H1 (cell line): ENCODE results near the gene MMP28. TPM values are rescaled to one million over a fixed set of nuclear protein-coding genes. Genes with fewer than 3 reads are reported as not detected.

Experiments used
- BACH1 ChIP-seq: IDR thresholded peaks from 2 replicates; pipeline ENCODE4 v1.6.1; 2012; ENCODE audit warnings: low read length, improper control_type of control experiment
- BRCA1 ChIP-seq: IDR thresholded peaks from 2 replicates; pipeline ENCODE4 v1.6.1; 2012; ENCODE audit warnings: low read depth, low read length, improper control_type of control experiment
- E2F6 ChIP-seq: IDR thresholded peaks from 2 replicates; pipeline ENCODE4 v1.6.1; 2012; ENCODE audit warnings: inconsistent platforms
- EZH2 ChIP-seq: fragments of 200-600 bp; sonication (generic); IDR thresholded peaks from 2 replicates; pipeline ENCODE4 v1.7.1; 2012; ENCODE audit warnings: low read depth, mild to moderate bottlenecking, moderate library complexity, low read length, inconsistent platforms; ENCODE audit not compliant: severe bottlenecking
- HDAC6 ChIP-seq: IDR thresholded peaks from one replicate; pipeline ENCODE4 v1.7.1; 2012; ENCODE audit warnings: low read depth, mild to moderate bottlenecking, inconsistent platforms, low read length, moderate library complexity
- JUN ChIP-seq: IDR thresholded peaks from 2 replicates; pipeline ENCODE4 v1.6.1; 2011; ENCODE audit warnings: low read depth, mild to moderate bottlenecking, improper control_type of control experiment, low read length
- NRF1 ChIP-seq: IDR thresholded peaks from 2 replicates; pipeline ENCODE4 v1.6.1; 2011; ENCODE audit warnings: mild to moderate bottlenecking, low read depth, low read length, improper control_type of control experiment
- PHF8 ChIP-seq: fragments of 200-600 bp; sonication (generic); conservative IDR thresholded peaks from 2 replicates; pipeline ENCODE4 v1.7.1; 2012; ENCODE audit warnings: low read depth, mild to moderate bottlenecking, inconsistent platforms, low read length, moderate library complexity
- SP1 ChIP-seq: IDR thresholded peaks from 2 replicates; pipeline ENCODE4 v1.6.1; 2011; ENCODE audit warnings: low read depth, low read length
- TAF1 ChIP-seq: IDR thresholded peaks from 2 replicates; pipeline ENCODE4 v1.6.1; 2011; ENCODE audit warnings: mild to moderate bottlenecking, low read depth, low read length
- TEAD4 ChIP-seq: IDR thresholded peaks from 2 replicates; pipeline ENCODE4 v1.6.1; 2012; ENCODE audit warnings: low read depth, low read length, inconsistent platforms, mixed read lengths
- polyA plus RNA-seq, 7 experiments: library from polyadenylated mRNA; depleted of rRNA in 3 of 7; stranded (reverse) in 5 of 7; unstranded in 2 of 7; fragments of >200 nt in 5 of 7; fragments of 200-250 nt in 2 of 7; gene quantifications; 1 replicate in 5 of 7; 2 replicates in 1 of 7; 4 replicates in 1 of 7; pipeline versions ENCODE4 v1.2.1 to v1.2.3, GENCODE V29; 2011 to 2013; ENCODE audit warnings: missing spikeins in 2 of 7, mixed read lengths in 2 of 7
- total RNA-seq: library from RNA; stranded (reverse); fragmentation: NEBNext Ultra II Directional; extraction: Animal tissue kit (Norgen Biotek cat#: 25700); gene quantifications from 2 replicates; pipeline ENCODE4 v1.2.1, GENCODE V29; 2021
- TF ChIP-seq, protein P1 (sequence below): fragments of 300-600 bp; sonication (generic); IDR thresholded peaks from 2 replicates; pipeline ENCODE4 v1.7.1; 2012; ENCODE audit warnings: low read length, moderate library complexity, mild to moderate bottlenecking, inconsistent platforms; ENCODE audit not compliant: insufficient replicate concordance

MMP28 gene
- total and polyA plus RNA-seq, 2 of the 8 experiments (the other 6 are each of a cell fraction or from before 2014, with no cell fraction given) = not detected

DNA sequence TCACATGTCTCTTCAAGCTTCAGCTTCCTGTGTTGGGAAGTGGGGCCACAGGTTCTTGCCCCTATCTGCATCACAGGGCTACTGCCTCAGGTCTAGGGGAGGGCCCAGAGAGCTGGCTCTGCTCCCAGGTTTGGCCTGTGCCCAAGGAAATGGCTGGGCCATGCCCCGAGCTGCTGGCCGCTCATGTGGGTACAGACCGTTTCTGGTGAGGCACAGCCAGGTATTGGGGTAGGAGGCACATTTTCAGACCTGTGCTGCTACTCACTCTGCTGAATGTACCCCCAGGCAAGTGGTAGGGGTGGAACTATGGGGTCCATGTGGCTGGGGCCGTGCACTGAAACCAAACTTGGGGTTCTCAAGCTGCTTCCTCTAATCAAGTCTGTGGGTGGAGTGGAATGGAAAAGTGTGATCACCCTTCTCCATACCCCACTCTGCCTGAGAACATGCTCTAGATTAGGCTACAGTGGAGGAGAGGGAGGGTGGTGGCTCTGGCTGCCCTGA, 47.0 kb downstream of the MMP28 start (continued):
- TF ChIP-seq, protein P1, sequence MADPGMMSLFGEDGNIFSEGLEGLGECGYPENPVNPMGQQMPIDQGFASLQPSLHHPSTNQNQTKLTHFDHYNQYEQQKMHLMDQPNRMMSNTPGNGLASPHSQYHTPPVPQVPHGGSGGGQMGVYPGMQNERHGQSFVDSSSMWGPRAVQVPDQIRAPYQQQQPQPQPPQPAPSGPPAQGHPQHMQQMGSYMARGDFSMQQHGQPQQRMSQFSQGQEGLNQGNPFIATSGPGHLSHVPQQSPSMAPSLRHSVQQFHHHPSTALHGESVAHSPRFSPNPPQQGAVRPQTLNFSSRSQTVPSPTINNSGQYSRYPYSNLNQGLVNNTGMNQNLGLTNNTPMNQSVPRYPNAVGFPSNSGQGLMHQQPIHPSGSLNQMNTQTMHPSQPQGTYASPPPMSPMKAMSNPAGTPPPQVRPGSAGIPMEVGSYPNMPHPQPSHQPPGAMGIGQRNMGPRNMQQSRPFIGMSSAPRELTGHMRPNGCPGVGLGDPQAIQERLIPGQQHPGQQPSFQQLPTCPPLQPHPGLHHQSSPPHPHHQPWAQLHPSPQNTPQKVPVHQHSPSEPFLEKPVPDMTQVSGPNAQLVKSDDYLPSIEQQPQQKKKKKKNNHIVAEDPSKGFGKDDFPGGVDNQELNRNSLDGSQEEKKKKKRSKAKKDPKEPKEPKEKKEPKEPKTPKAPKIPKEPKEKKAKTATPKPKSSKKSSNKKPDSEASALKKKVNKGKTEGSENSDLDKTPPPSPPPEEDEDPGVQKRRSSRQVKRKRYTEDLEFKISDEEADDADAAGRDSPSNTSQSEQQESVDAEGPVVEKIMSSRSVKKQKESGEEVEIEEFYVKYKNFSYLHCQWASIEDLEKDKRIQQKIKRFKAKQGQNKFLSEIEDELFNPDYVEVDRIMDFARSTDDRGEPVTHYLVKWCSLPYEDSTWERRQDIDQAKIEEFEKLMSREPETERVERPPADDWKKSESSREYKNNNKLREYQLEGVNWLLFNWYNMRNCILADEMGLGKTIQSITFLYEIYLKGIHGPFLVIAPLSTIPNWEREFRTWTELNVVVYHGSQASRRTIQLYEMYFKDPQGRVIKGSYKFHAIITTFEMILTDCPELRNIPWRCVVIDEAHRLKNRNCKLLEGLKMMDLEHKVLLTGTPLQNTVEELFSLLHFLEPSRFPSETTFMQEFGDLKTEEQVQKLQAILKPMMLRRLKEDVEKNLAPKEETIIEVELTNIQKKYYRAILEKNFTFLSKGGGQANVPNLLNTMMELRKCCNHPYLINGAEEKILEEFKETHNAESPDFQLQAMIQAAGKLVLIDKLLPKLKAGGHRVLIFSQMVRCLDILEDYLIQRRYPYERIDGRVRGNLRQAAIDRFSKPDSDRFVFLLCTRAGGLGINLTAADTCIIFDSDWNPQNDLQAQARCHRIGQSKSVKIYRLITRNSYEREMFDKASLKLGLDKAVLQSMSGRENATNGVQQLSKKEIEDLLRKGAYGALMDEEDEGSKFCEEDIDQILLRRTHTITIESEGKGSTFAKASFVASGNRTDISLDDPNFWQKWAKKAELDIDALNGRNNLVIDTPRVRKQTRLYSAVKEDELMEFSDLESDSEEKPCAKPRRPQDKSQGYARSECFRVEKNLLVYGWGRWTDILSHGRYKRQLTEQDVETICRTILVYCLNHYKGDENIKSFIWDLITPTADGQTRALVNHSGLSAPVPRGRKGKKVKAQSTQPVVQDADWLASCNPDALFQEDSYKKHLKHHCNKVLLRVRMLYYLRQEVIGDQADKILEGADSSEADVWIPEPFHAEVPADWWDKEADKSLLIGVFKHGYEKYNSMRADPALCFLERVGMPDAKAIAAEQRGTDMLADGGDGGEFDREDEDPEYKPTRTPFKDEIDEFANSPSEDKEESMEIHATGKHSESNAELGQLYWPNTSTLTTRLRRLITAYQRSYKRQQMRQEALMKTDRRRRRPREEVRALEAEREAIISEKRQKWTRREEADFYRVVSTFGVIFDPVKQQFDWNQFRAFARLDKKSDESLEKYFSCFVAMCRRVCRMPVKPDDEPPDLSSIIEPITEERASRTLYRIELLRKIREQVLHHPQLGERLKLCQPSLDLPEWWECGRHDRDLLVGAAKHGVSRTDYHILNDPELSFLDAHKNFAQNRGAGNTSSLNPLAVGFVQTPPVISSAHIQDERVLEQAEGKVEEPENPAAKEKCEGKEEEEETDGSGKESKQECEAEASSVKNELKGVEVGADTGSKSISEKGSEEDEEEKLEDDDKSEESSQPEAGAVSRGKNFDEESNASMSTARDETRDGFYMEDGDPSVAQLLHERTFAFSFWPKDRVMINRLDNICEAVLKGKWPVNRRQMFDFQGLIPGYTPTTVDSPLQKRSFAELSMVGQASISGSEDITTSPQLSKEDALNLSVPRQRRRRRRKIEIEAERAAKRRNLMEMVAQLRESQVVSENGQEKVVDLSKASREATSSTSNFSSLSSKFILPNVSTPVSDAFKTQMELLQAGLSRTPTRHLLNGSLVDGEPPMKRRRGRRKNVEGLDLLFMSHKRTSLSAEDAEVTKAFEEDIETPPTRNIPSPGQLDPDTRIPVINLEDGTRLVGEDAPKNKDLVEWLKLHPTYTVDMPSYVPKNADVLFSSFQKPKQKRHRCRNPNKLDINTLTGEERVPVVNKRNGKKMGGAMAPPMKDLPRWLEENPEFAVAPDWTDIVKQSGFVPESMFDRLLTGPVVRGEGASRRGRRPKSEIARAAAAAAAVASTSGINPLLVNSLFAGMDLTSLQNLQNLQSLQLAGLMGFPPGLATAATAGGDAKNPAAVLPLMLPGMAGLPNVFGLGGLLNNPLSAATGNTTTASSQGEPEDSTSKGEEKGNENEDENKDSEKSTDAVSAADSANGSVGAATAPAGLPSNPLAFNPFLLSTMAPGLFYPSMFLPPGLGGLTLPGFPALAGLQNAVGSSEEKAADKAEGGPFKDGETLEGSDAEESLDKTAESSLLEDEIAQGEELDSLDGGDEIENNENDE = no peak
- TF ChIP-seq EZH2 = no peak
- TF ChIP-seq NRF1 = no peak
- no peak for TF ChIP-seq PHF8
- no peak for TF ChIP-seq JUN
- TF ChIP-seq BRCA1 = no peak
- TF ChIP-seq TAF1 = no peak
- TF ChIP-seq BACH1 = no peak
- TF ChIP-seq E2F6 = no peak
- no peak for TF ChIP-seq SP1
- TF ChIP-seq HDAC6 = no peak
- TF ChIP-seq TEAD4 = no peak
